Measurements from ENCODE around the gene MAP7D1.

Gene MAP7D1

GRCh38 chr1:36126797-36127500 lies 29.0 kb upstream of the MAP7D1 start:
- DNase-seq (ENCODE audit: low read depth) = no peak

DNA sequence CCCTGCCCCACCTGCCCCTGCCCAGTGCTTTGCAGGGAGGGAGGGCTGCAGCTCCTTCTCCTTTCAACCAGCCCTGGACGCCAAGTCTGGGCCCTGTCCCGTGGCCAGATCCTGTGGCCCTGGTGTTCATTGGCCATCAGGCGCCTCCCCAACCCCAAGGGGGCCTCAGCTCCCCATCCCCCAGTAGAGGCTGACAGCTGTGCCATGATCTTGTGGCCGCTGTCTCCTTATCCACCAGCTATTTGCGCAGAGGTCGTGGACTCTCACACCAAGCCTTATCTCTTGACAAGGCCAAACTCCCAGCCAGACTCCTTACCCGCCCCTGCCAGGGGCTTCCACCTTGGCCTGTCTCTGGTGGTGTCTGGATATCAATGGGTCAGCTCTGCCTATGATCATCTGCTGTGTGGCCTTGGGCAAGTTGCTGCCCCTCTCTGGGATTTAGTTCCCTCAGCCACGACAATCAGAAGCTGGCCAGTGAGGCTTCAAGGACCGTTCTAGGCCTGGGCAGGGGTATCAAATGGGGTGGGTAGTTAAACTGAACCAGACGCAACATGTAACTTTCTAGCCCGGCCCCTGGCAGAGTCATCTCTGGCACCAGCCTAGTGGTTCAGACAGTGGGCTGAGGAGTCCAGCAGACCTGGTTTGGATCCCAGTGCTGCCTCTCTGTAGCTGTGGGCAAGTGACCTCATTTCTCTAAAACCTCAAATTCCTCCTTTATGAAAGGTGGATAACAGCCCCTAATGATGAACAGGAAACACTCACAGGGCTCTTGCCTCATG lies 27.6 kb upstream of the MAP7D1 start:
- DNase-seq (ENCODE audit: low read depth) = no peak

- no peak for DNase-seq (ENCODE audit: low read depth)
These were observed 27.1 kb upstream of the MAP7D1 start for GRCh38 chr1:36128905-36129206.

DNA sequence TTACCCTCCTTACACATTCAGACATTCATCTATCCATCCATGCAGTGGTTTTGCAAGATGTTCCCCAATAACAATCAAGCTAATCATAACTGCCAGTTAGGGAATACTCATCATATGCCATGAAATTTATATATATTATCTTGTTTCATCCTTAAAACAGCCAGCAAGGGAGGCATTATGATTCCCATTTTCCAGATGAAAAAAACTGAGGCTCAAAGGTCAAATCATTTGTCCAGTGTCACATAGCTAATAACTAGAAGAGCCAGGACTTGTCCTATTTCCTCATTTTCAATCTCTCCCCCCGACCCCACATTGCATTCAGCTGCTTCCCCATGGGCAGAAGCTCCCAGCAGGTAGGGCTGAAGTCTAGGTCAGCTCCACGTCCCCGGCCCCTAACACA lies 23.9 kb upstream of the MAP7D1 start:
- DNase-seq (ENCODE audit: low read depth) = no peak

- DNase-seq (ENCODE audit: low read depth) = no peak
These were observed 22.5 kb upstream of the MAP7D1 start for GRCh38 chr1:36133484-36133883.

DNA sequence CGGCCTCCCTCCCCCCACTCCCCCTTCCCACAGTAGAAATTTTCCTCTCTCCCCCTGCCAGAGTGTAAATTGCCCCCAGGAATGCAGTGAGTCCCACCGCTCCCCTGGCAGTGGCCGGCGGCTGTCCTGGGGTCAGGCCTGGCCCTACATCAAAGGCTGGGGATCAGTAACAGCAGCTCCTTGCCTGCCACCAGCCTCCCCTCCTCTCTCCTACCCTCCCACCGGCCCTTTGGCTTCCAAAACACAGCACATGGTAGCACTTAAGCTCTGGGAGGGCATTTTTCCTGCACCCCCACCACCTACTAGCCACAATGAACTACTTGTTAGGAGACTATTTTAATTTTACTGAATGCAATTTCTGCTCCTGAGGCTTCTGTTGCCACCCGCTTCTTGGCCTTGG lies 21.9 kb upstream of the MAP7D1 start:
- DNase-seq (ENCODE audit: low read depth) = no peak

DNA sequence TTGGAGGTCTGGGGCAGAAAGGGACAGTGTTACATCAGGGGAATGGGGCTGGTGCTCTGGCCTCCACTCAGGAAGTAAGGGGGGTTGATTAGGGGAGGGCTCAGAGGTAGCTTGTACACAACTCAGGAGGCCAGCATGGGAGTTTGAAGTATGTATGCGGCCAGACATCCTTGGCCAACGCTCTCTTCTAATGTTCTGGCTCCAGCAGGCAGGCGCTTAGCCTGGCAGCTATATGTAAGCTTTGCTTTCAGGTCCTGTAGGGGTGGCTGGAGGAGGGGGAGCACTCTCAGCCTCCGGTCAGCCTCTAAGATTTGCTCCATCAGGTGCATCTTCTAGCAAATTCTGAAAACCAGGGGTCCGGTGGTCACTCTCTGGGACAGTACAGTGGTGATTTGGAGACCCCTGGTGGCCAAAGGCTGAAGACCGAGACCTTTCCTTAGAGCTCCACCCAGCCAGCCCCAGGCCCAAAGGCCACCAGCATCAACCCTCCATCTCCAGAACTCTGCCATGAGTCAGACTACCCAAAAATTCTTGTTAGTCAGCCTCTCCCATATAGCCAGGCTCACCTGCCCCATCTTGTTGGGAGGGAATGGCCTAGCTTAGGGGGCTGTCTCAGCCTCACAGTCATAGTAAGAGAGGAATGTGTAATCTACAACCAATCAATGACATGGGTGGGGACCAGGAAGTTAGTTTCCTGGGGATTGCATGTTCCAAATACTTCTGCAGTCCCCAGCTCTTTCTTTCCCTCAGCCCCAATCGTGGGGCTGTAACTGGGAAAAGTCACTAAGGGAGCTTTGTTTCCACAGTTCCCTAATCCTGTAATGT lies 21.2 kb upstream of the MAP7D1 start:
- no peak for DNase-seq (ENCODE audit: low read depth)

- no peak for DNase-seq (ENCODE audit: low read depth)
These were observed 20.7 kb upstream of the MAP7D1 start for GRCh38 chr1:36135330-36135667.

GRCh38 chr1:36135796-36136195 lies 20.2 kb upstream of the MAP7D1 start:
- no peak for DNase-seq (ENCODE audit: low read depth)

GRCh38 chr1:36136535-36136934 lies 19.4 kb upstream of the MAP7D1 start:
- no peak for DNase-seq (ENCODE audit: low read depth)

DNA sequence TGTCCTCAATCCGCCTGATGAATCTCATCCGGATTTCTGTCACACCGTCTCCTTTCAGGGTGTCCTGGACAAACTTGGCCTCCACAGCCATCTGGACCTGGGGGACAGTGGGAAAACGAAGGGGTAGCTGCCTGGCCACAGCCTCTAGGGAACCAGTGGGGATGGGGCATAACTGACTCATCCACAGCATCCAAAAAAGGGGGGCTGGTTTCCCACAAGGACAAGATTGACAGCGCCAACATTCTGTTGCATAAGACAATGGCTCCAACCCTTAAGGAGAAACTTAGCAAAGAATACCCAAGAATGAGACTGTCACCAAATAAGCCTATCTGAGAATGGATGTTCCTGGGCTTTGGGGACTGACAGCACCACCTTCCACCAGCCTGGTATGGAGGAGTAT lies 18.7 kb upstream of the MAP7D1 start:
- no peak for DNase-seq (ENCODE audit: low read depth)

DNA sequence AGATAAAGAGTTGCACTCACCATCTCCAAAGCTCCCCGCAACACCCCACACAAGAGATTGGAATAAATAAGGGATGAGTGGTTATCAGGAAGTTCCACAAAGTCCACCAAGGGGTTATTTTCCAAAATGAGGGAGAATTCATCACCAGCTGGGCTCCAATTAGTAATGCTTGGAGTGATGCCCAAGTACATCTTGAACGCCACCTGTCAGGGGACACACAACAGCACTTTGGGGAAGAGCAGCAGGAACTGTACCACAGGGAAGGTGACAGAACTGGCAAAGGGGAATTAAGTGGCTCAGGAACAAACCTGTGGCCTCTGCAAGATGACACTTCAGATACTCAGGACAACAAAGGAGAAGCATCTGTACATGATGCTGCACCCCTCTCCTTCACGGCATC lies 18.2 kb upstream of the MAP7D1 start:
- DNase-seq (ENCODE audit: low read depth) = no peak

DNA sequence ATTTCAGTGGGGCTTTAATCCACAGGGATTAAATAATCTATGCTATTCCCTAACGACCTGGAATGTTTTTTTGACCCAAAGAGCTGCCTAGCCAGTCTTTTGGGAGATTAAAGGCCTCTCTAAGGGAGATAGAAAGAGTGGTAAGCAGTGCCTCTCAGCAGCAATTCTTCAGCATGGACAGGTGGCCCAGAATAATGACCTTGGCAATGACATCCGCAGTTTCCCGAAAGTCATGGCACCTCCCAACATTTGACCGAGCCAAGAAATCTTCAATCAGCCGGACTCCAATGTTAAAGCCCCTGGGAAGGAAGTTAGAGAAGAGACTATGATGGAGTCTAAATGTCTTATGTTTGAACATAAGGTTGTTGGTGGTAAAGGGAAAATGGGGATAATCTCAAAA lies 16.4 kb upstream of the MAP7D1 start:
- no peak for DNase-seq (ENCODE audit: low read depth)

- no peak for DNase-seq (ENCODE audit: low read depth)
These were observed 13.8 kb upstream of the MAP7D1 start for GRCh38 chr1:36142121-36142520.

DNA sequence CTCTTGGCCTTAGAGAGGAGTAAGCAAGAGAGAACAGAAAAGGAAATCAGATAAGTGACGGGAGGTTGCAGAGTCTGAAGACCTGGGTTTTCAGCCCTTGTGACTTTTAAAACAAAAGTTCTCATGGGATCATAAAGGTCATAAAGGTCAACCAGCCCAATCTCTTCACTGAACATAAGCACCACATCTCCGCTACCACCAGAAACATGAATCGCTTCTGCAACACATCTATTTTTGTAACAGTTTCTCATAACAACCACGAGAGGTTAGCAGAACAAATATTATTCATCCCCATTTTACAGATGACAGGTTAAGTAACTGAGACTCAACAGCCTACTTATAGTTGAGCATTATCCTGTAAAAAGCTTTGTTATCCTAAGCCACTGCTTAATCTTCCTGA lies 12.5 kb upstream of the MAP7D1 start:
- DNase-seq (ENCODE audit: low read depth) = no peak

GRCh38 chr1:36144413-36144812 lies 11.5 kb upstream of the MAP7D1 start:
- DNase-seq (ENCODE audit: low read depth) = no peak

- no peak for DNase-seq (ENCODE audit: low read depth)
These were observed 7.1 kb upstream of the MAP7D1 start for GRCh38 chr1:36148821-36149236.

DNA sequence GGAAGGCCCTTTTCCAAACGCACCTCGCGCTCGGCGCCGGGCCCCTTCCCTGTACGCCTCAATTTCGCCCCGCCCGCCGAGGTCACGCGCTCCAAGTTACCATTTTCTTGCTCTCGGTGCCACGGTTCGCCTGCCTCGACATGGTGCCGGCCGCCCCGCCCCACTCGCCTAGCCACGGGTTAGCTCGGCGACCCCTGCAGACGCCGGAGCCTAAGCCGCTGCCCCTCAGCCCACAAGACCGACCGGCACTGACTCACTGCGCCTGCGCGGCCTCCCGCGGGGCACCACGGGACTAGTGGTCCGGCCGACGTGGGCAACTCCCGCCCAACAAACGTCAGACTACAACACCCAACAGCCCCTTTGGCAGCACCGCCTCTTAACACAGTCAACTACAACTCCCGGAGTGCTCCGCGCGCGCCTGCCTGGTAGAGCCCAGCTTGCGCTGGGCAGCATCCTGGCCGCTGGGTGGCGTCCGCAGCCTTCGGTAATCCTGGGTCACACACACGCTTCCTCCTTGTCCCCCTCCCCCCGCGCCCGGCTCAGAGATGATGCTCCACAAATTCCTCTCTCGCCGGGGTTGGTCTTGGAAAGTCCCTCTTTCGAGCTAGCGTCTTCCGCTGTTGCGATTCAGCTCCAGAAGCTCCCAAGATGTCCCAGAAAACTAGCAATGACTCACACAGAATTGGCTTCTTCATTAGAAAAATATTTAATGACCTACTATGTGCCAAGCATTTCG lies 6.6 kb upstream of the MAP7D1 start, which contains the start of gene TRAPPC3:
Gene TRAPPC3, minus strand, starts transcription at position 250 of the 736 bp plus-strand sequence. Its CDS starts 108 bp downstream, at position 142.
- DNase-seq (ENCODE audit: low read depth) = peak; percentile 99

- no peak for DNase-seq (ENCODE audit: low read depth)
These were observed 6.0 kb upstream of the MAP7D1 start for GRCh38 chr1:36149973-36150295.

- peak; percentile 64 for DNase-seq (ENCODE audit: low read depth)
These were observed 5.4 kb upstream of the MAP7D1 start for GRCh38 chr1:36150296-36151133.

DNA sequence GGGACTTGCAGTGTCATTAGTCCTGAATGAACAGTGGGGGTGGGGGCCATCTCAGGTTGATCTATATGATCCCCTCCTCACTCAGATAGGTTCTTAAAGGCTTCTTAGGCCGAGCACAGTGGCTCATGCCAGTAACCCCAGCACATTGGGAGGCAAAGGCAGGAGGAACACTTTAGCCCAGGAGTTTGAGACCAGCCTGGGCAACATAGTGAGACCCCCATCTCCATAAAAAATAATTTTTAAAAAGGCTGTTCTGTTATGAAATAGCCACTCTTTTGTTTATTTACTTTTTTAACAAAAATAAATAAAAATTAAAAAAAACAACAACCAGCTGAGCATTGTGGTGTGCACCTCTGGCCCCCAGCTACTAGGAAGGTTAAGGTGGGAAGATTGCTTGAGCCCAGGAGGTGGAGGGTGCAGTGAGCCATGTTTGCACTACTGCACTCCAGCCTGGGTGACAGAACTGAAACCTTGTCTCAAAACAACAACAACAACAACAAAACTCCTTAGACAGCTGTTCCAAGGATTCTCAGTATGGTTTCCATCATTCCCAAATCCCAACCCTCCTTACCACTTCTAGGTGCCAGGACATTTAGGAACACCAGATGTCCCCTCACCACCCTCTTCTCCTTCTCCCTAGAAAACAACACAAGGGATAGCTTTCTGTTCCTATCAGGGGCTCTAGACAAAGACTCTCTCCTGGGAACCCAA lies 4.7 kb upstream of the MAP7D1 start:
- DNase-seq (ENCODE audit: low read depth) = no peak

All from activated gamma-delta T cell treated with anti-CD3 and anti-CD28 coated beads, Interleukin-2, amount 50 U/mL, for 16 hours (primary cell).